Neural progenitor cell (in vitro differentiated cells): ENCODE results near the gene OR52A5.
A peak's percentile ranks its signal among the peaks of the same experiment; 100 is the strongest.

Experiments
- CTCF ChIP-seq: fragments of 200-600 bp; sonication (generic); IDR thresholded peaks from 2 replicates; pipeline ENCODE4 v1.5.1; 2017; ENCODE audit warnings: antibody characterized with exemption, mild to moderate bottlenecking
- EZH2 ChIP-seq: fragments of 200-600 bp; sonication (generic); IDR thresholded peaks from 2 replicates; pipeline ENCODE4 v1.6.1; 2017; ENCODE audit warnings: antibody characterized with exemption, mild to moderate bottlenecking, moderate library complexity
- EZH2phosphoT487 ChIP-seq: fragments of 200-600 bp; sonication (generic); IDR thresholded peaks from 2 replicates; pipeline ENCODE4 v1.6.1; 2017; ENCODE audit warnings: antibody characterized with exemption

DNA sequence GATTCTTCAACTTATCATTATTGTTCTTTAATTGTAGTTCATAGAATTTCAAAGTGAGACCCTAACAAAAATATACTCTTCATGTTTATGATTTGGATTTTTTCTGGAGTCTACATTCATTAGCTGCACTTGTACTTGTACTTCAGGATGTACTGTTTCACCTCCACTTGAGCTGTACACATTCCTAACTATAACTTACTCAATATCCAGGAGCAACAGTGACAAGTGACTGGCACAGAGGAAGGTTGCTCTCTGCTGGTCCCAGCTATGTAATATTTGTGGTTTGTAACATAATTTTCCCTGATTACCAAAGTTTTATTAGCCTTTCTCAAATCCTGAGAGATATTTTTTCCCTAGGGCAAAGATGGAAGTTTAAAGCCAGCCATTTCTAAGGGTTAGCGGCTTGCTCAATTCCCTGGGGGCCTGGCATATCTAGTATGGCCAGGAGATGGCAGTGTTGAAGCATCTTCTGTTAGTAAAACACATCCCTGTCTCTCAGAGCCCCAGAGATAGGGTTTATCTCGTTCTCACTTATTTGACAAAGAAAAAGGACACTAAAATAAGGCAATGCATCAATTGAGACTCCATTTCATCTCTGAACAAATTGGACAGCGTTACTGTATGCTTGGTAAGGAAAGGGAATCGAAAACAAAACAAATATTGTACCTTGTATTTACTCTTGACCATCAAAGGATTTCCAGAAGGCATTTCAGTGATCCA lies 14.2 kb downstream of the OR52A5 start:
- peak; percentile 96 for TF ChIP-seq CTCF
- TF ChIP-seq EZH2: no peak
- TF ChIP-seq EZH2phosphoT487: no peak
